ENCODE results near the gene TMEM150B.
"Not testable (repeated sequence)": the region's sequence is repeated elsewhere in the genome, so short reads cannot be mapped to it uniquely, and the experiment has no call there.

TMEM150B gene

DNA sequence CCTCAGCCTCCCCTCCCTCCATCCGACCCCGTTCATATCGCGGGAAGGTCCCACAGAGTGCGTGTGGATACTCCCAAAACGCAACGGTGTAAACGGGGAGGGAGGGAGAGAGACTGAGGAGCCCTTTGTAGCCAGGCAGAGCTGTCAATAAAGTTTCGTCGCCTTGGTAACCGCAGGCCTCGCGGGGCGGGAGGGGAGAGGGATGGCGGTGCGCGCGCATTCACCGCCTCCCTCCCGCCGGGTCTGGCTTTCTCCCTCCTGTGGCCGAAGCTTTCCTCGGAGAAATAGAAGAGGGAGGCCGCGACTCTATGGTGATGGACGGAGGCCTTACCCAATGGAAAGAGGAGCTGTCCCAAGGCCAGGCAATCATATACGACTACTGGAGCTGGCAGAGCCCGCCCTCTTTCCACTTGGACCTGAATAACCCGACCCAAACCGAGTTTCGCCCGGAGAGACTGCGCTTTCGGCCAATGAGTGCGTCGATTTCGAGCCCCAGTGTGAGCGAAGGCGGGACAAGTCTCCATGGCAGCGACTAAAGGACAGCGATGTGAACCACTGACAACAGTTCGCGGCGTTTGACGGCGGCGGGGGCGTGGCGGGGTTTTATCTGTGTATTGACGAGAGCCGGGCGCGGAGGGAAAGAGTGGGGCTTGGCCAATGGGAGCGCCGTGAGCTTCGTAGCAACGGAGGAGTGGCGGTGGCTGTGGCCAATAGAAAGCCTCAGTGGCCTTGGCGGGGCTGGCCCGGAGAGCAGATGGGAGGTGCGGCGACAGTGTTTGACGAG is 14.2 kb upstream of the TMEM150B start, which contains the start of gene KMT5C:
KMT5C (plus strand) TSS at position 772 of the 784 bp plus-strand sequence. CDS start 2,061 bp downstream, outside the sequence.
- peak; percentile 100 for DNase-seq (ENCODE audit: low spot score)

DNA sequence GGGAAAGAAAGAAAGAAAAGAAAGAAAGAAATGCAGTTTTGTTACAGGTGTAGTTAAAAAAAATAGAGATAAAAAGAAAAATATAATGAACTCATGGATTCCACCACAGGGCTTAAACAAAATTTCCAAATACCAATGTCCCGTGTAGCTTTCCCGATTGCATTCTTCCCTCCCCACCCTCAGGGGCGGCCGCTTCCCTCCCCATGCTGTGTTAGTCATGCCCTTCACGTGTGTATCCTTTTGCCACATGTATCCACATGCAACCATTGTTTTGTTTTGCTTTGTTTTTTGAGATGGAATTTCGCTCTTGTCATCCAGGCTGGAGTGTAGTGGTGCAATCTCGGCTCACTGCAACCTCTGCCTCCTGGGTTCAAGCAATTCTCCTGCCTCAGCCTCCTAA is 11.0 kb upstream of the TMEM150B start:
- DNase-seq (ENCODE audit: low spot score), result no peak

DNA sequence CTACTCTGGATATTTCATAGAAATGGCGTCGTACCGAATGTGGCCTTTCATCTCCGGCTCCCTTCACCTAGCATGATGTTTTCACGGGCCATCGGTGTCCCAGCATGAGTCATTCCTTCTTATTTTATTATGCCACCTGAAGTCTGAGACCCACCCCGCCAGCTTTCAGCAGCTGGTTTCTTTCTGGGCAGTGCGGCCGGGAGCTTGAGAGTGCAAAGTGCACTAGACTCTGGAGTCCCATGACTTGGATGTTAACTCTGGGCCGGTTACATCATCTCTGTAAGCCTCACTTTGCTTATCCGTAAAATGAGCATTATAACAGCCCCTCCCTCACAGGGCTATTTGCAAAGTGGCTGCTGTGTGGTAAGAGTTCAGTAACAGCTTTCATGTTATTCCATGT is 8.7 kb upstream of the TMEM150B start:
- DNase-seq (ENCODE audit: low spot score), result no peak

DNA sequence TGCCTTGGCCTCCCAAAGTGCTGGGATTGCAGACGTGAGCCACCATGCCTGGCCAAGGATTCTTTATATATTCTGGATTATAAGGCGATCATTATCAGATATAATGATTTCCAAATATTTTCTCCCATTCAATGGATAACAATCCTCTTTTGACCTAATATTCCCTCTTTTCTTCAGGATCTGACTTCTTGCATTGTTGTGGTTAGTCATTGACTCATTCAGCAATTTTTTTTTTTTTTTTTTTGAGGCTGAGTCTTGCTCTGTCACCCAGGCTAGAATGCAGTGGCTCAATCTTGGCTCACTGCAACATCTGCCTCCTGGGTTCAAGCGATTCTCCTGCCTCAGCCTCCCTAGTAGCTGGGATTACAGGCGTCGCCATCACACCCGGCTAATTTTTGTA is 4.7 kb upstream of the TMEM150B start:
- DNase-seq (ENCODE audit: low spot score), result not testable (repeated sequence)

DNA sequence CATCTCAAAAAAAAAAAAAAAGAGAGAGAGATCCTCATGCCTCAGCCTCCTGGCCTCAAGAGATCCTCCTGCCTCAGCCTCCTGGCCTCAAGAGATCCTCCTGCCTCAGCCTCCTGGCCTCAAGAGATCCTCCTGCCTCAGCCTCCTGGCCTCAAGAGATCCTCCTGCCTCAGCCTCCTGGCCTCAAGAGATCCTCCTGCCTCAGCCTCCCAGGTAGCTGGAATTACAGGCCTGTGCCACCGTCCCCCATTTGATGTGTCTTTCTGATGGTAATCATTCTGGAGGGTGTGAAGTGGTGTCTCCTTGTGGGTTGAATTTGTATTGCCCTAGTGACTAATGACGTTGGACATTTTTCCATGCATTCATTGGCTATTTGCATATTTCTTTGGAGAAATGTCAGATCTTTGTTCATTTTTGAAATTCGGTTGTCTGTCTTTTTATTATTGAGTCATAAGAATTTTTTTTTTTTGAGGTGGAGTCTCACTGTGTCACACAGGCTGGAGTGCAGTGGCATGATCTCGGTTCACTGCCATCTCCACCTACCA is 3.7 kb upstream of the TMEM150B start:
- not testable (repeated sequence) for DNase-seq (ENCODE audit: low spot score)

DNA sequence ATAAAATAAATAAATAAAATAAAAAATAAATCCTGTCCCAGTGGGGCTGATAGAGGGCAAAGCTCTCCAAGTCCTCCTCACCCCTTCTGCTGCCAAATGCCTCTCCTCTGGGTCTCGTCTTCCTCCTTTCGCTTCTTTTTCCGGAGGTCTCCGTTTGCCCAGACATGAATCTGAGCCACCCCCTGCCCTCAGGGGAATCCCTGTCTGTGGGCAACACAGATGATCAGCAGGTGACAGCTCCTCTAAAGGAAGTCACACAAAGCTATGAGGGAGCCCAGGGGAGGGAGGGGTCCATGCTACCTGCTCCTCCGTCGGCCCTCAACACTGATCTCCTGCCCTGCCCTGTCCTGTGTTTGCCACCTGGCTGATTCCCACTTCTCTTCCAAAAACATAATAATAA is 479 bp downstream of the TMEM150B start:
- no peak for DNase-seq (ENCODE audit: low spot score)

DNA sequence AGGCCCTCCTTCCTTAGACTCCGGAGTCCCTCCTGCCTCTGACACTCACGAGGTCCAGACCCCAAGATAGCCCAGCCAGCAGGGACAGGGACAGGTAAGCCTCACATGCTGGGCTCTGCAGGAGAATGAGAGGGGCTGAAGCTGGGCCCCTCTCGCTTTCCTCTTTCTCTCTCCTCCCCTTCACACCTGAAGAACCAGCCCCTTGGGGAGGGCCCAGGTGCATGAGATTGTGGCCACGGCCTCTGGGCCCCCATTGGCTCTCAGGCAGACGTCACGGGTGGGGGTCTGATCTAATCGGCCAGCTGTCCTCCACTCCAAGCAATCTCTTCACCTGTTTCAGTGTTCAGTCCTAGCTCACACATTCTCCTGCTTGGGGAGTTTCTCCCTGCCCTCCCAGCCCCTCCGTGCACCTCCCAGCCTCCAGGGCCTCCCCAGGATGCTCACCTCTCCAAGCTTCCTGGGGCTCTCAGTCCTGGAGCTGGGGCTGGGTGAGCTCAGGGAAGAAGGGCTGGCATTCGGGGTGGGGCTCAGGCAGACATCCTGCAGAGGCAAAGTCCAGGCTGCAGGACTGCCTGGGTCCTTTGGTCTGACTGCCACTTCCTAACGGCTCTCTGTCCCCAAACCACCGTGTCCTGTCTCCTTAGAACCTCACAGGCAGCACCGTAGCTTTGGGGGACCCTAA is 2.8 kb downstream of the TMEM150B start:
- DNase-seq (ENCODE audit: low spot score), result no peak

DNA sequence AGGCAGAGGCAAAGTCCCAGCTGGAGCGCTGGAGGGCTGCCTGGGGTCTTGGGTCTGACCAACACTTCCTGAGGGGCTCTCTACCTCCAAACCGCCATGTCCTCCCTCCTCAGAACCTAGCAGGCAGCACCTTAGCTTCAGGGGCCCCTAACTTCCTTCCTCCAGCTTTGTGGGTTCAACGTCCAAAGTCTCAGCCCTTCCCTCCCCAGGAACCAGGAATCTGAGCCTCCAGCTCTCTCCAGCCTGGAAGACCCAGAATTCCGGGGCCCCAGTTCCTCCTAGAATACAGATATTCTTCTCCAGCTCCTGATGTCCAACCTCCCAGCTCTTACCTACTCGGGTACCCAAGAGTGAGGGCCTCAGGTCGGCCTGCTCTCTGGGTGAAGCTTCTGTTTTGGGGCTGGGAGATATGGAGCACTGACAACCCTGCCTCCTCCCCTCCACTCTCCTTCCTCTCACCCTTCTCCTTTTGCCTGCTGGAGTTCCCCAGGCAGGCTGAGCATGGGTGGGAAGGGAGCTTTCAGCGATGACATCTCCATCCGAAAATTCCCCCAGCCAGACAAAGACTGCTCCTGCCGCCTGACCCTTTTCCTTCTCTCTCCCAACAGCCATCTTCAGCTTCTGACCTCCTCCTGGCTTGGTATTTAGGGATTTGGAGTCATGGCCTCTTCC is 3.5 kb downstream of the TMEM150B start:
- no peak for DNase-seq (ENCODE audit: low spot score)

DNA sequence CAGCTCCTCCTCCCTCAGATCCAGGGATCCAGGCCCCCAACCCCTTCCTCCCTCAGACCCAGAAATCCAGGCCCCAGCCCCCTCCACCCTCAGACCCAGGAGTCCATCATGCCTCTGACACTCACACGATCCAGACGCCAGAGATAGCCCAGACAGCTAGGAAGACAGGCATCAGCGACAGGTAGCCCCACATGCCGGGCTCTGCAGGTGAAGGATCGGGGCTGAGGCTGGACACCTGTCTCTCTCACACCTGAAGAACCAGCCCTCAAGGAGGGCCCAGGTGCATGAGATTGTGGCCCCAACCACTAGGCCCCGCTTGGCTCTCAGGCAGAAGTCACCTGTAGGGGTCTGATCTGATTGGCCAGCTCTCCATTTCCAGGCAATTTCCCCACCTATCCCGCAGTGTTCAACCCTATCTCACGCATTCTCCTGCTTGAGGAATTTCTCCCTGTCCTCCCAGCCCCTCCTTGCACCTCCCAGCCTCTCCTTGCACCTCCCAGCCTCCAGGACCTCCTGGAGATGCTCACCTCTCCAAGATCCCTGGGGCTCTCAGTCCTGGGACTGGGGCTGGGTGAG is 4.2 kb downstream of the TMEM150B start:
- DNase-seq (ENCODE audit: low spot score), result no peak

DNA sequence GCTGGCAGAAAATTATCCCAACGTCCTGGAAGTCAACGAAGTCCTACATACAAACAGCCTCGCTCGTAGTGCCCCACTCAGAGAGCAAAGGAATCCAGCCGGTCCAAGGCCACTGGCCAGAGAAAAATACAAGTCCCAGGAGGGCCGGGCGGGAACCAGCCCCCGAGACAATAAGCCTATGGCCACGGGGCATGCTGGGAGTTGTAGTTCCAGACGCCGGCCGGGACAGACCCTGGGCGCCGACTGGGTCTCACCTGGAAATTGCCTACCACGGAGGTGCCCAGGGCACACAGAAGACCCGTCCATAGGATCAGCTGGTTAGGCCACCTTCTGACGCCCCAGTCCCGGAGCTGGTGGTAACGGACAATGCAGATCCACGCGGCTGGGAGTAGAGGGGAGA is 5.4 kb downstream of the TMEM150B start:
- no peak for DNase-seq (ENCODE audit: low spot score)

DNA sequence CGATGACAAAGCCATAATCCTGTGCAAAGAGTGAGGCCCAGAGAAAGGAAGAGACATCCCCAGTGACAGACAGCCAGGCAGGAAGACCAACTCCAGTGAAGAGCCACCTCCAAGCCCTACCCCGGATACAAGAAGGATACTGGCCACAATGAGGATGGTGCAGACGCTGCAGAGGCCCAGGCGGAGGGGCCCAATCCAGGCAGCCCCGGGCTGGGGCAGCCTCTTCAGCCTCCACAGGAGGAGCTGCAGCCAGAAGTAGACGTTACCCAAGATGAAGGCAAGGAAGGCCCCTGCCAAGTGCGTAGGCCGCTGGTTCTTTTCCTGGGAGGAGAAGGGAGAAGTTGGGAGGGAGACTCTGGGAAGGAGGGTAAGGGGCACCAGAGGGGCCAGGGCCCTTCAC is 8.5 kb downstream of the TMEM150B start:
- DNase-seq (ENCODE audit: low spot score), result no peak

DNA sequence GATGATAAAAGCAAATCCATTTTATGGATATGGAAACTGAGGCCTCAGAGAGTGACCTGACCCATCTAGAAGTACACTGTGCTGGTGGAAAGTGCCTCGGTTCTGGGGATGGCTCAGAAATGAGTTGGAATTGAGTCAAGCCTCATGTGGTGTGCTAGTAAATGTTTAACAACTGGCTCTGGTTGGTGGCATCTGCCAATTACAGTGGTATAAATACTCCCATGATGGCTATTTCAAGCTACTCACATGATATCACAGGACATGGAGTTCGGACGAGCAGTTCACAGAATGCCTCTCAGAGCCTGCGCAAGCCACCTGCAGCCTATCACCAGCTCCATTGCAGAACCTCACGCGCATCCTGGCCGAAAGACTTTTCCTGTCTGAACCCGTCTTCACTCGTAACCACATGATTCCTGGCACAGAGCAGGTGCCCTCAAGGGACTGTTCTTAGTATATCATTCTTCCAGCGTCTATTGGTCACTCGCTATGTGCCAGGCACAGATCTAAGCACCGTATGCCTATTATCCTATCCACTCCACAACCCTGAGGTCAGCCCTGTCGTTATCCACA is 9.1 kb downstream of the TMEM150B start:
- no peak for DNase-seq (ENCODE audit: low spot score)

DNA sequence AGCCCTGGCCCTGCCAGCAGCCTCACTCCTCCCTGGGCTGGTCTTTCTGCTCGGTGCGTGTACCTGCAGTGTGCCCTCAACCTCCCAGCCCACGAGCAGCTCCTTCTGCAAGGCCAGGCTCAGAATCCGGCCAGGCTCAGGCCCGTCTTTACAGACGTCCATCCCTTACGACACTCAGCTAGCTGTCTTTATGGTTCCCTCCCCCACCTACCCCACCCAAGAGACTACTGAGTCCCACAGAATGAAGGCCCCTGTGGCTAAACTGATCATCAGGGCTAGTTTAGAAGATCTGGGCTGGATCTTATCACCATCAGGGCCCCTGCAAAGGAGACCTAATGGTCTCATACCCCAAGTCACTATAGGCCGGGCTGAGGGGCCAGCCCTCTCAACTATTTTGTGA is 10.7 kb downstream of the TMEM150B start:
- no peak for DNase-seq (ENCODE audit: low spot score)

DNA sequence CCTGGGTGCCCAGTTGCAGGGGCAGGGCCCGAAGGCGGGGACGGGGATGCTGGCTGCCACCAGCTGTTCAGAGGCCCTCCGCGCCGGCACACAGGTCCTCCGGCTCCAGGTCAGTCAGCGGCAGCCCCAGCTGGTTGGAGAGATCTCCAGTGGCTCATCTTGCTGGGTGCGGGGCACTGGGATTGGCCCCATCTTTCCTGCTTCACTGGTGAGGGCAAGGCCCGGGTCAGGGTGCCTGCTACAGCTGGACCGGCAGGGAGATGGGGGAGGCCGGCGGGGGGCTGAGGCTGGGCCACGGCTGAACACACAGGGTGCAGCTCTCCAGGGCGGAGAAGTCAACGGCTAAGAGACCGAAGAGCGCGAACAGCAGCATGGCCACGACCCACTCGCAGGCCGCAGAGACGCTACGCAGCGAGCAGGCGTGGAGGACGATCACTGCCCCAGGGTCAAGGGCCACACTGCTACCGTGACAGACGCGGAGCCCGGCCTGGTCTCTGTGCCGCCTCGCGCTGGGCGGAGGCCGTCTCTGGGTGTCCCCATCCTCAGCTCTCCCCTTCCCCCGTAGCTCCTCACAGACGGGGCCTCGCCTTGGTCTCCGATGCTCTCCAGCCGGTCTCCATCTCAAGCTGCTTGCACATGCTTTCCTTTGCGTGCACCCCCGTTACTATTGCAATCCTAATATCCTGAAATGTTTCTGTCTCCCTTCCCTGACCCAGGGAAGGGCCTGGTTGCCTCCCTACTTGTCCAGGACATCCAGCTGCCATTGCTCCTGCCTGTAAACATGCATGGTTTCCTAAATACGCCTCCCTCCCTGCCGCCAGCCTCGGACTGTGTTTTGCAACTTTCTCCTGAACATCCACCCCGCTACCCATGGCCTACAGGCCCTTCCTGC is 12.3 kb downstream of the TMEM150B start:
- DNase-seq (ENCODE audit: low spot score), result no peak

DNA sequence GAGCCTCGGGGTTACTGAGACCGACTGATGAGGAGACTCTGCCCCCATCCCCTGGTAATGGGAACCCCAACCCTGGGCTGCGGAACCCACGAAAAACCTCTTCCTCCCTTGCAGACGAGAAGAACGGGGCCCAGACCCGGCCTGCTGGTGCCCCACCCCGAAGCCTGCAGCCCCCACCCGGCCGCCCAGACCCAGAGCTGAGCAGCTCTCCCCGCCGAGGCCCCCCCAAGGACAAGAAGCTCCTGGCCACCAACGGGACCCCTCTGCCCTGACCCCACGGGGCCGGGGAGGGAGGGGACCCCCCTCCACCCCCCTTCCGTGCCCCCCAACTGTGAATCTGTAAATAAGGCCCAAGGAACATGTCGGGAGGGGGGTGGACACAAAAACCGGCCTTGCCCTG is 13.3 kb downstream of the TMEM150B start:
- no peak for DNase-seq (ENCODE audit: low spot score)

DNA sequence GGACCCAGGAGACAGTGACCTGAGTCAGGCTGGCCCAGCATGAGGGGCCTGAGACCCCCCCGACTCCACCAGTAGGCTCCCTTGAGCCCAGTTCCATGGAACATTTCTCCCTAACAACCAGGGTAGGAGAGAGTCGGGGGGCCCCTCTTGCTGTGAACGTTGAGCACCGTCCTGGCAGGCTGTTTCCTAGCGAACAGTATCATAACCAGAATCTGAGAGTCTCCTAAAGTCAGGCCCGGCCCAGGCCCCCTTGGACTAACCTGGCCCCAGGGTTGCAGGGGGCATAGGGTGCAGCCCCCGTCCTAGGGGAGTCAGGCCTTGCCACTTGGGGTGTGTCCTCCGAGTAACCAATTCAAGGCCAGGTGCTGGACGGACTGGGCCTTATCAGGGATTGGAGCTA is 13.7 kb downstream of the TMEM150B start:
- no peak for DNase-seq (ENCODE audit: low spot score)

DNA sequence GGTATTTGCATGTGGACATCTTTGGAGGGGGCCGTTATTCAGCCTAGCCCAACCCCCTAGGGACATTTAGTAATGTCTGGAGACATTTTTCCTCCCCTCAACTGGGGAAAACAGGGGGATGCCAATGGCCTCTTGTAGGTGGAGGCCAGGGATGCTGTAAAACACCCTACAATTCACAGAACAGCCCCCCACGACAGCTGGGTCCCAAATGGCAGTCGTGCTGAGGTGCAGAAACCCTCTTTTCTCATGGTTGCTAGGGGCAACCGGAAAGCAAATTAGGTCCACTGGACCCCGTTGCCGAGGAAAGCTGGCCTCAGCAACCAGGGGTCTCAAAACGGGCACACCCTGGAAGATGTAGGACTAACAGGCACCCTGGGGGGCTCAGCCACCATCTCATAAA is 14.6 kb downstream of the TMEM150B start:
- no peak for DNase-seq (ENCODE audit: low spot score)

DNA sequence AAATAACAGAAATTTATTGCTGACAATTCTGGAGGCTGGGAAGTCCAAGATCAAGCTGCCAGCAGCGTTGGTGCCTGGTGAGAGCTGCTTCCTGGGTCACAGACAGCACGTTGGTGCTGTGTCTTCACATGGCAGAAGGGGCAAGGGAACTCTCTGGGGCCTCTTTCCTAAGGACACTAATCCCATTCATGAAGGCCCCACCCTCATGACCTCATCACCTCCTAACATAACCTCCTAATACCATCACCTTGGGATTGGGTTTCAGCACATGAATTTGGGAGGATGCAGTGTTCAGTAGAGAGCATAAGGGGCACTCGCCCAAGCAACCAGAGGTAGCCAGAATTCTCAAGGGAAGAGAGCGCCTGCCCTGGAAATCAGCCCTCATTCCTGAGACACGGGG is 15.7 kb downstream of the TMEM150B start:
- DNase-seq (ENCODE audit: low spot score), result no peak

DNA sequence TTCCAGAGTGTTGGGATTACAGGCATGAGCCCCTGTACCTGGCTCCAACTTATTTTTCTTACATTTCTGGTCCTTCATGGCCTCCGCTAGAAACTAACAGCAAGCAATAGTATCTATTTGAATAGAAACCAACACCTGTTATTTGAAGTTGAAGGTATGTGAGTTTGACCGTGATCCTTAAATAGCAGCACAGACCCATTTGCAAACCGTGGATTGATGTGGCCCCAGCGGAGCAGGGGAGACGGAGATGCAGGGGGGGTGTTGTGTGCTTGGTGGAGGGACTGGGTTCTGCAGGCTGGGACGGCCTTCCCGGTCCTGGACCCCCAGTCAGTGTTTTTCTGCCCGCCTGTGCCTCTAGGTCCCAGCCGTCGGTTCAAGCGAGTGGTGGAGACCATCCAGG is 16.9 kb downstream of the TMEM150B start:
- no peak for DNase-seq (ENCODE audit: low spot score)

DNA sequence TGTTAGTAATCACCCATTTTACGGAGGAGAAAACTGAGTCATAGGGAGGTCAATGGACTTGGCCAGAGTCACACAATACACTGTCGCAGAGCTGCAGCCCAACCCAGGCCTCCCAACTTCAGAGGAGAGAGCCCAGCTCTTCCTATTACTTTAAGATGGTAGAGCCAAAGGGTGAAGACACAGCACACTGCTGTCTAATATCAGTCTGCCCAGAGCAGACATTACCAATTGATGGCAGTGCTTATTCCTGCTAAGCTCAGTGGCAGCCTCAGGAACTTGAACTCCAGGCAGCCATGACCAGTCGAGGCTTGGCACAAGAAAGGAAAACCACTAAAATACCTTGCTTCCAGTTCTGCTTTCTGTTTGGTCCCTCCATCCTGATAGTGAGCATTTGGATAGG is 18.4 kb downstream of the TMEM150B start:
- DNase-seq (ENCODE audit: low spot score), result no peak

DNA sequence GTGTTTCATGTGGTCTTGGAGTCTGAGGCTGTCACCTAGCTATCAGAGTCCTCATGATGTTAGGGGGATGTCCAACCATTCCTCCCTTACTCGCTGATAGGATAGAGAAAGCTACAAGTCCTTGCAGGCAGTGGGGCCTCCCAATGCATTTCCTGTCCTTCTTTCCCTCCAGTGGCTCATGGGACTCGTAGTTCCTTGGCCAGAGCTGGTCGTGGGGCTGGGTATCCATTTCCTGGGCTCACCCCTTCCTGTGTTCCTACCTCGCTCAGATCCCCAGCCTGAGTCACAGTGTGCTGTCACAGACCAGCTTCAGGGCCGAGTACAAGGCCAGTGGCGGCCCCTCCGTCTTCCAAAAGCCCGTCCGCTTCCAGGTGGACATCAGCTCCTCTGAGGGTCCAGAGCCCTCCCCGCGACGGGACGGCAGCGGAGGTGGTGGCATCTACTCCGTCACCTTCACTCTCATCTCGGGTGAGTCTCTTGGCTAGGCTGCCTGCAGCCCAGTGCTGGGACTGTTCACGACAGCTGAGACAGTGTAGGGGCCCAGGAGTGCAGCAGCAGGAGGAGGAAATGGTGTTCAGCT is 19.1 kb downstream of the TMEM150B start:
- no peak for DNase-seq (ENCODE audit: low spot score)

All from CD4-positive, alpha-beta T cell treated with Interleukin-15 for 4 hours (primary cell).